Gastroesophageal sphincter (tissue), 3 donors: ENCODE measurements around the gene TSPAN4.

ENCODE experiments used
- POLR2A ChIP-seq, 2 donors: fragments of 450-650 bp; IDR thresholded peaks; one replicate each; pipeline ENCODE4 v1.6.1; 2017; ENCODE audit warnings: antibody characterized with exemption in 2 of 2, mild to moderate bottlenecking in 2 of 2, moderate library complexity in 1 of 2
- POLR2AphosphoS5 ChIP-seq: sonication (generic); formaldehyde crosslinking; IDR thresholded peaks from one replicate; pipeline ENCODE4 v1.6.1; 2017; ENCODE audit warnings: antibody characterized with exemption
- TF ChIP-seq, protein P1 (sequence below), 4 experiments: fragments of 200-600 bp in 2 of 4; fragments of 450-650 bp in 2 of 4; sonication (generic) in 1 of 4; IDR thresholded peaks; one replicate each; pipeline ENCODE4 v1.5.1; 2017 to 2019; ENCODE audit warnings: antibody characterized with exemption in 4 of 4, mild to moderate bottlenecking in 2 of 4, moderate library complexity in 2 of 4

DNA sequence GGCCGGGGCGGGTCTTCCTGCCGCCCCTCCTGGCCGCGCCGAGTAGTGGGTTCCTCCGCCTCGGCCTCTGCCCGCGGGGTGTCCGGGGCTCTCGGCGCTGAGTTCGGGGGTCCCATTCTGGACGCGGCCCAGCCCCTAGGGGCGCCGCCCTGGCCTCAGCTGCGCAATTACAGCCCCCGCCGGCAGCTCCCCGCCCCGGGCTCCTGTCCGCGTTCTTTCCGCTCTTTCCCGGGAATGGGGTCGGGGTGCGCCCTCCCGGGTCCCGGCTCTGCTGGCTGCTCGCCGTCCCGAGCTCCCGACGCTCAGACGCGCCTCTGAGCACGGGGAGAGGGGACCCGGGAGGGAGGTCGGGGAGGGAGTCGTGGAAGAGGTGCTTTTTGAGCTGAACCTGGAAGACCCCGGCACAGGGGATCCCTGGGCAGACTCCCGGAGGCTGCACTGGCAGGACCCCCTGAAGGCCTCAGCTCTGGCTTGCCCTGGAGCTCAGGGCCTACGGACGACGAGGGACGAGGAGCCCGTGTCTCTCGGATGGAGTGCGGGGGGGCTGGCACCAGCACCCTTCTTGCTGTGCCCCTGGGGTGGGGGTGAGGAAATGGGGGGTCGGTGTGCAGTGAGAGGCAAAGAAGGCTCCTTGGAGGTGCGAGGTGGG, 558 bp downstream of the TSPAN4 start:
- TF ChIP-seq, protein P1, sequence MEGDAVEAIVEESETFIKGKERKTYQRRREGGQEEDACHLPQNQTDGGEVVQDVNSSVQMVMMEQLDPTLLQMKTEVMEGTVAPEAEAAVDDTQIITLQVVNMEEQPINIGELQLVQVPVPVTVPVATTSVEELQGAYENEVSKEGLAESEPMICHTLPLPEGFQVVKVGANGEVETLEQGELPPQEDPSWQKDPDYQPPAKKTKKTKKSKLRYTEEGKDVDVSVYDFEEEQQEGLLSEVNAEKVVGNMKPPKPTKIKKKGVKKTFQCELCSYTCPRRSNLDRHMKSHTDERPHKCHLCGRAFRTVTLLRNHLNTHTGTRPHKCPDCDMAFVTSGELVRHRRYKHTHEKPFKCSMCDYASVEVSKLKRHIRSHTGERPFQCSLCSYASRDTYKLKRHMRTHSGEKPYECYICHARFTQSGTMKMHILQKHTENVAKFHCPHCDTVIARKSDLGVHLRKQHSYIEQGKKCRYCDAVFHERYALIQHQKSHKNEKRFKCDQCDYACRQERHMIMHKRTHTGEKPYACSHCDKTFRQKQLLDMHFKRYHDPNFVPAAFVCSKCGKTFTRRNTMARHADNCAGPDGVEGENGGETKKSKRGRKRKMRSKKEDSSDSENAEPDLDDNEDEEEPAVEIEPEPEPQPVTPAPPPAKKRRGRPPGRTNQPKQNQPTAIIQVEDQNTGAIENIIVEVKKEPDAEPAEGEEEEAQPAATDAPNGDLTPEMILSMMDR (IDR thresholded peaks at IDR 0.05): peak in 2 of 4 experiments; percentile 1 to 15
- TF ChIP-seq POLR2AphosphoS5: no peak
- TF ChIP-seq POLR2A (IDR thresholded peaks at IDR 0.05): no peak
